A673 (cell line): Measurements from ENCODE around the gene GOLGA7B. TPM values are rescaled to one million over a fixed set of nuclear protein-coding genes. Genes with fewer than 3 reads are reported as not detected.

Source experiments
- BruUV-seq: library from RNA; stranded (reverse); fragments of 400-500 nt; replicated peaks from 2 replicates; lab custom pipeline; 2021; lab: Mats Ljungman, UMichigan
- CTCF ChIA-PET: fragments of 300-600 bp; sonication (Branson Sonifier 250); formaldehyde crosslinking; loops from one replicate; lab custom pipeline; 2022; ENCODE audit warnings: antibody characterized with exemption; lab: Charles Lee
- POLR2A ChIA-PET: fragments of 300-600 bp; sonication (Branson Sonifier 250); formaldehyde crosslinking; loops from one replicate; lab custom pipeline; 2022; ENCODE audit warnings: antibody characterized with exemption; ENCODE audit not compliant: low non-redundant PET; lab: Charles Lee
- DNase-seq: peaks from one replicate; pipeline ENCODE4 v3.0.0-alpha.2; 2015; ENCODE audit warnings: low spot score
- H3K27ac ChIP-seq: fragments of 200-600 bp; sonication (generic); 2 replicates; pipeline ENCODE4 v1.5.1; 2016; ENCODE audit warnings: mixed run types, low read depth, mild to moderate bottlenecking, mixed read lengths, antibody characterized with exemption, low read length; ENCODE audit not compliant: poor library complexity, severe bottlenecking
- H3K27me3 ChIP-seq: fragments of 200-600 bp; sonication (generic); replicated peaks from 2 replicates; pipeline ENCODE4 v1.6.1; 2017; ENCODE audit warnings: mixed run types, low read depth, mild to moderate bottlenecking, mixed read lengths, antibody characterized with exemption, low read length; ENCODE audit not compliant: insufficient read depth, poor library complexity
- H3K36me3 ChIP-seq: fragments of 200-600 bp; sonication (generic); 2 replicates; pipeline ENCODE4 v1.6.1; 2016; ENCODE audit warnings: mixed run types, mild to moderate bottlenecking, mixed read lengths, antibody characterized with exemption, low read length; ENCODE audit not compliant: insufficient read depth, poor library complexity, severe bottlenecking
- H3K4me1 ChIP-seq: fragments of 200-600 bp; sonication (generic); 2 replicates; pipeline ENCODE4 v1.6.1; 2017; ENCODE audit warnings: mixed run types, mild to moderate bottlenecking, mixed read lengths, antibody characterized with exemption, low read length; ENCODE audit not compliant: insufficient read depth, poor library complexity, severe bottlenecking
- H3K4me3 ChIP-seq: fragments of 200-600 bp; sonication (generic); 2 replicates; pipeline ENCODE4 v1.5.1; 2016; ENCODE audit warnings: low read depth, mixed run types, mild to moderate bottlenecking, mixed read lengths, low read length; ENCODE audit not compliant: poor library complexity, severe bottlenecking
- H3K9me3 ChIP-seq: fragments of 200-600 bp; sonication (generic); 2 replicates; pipeline ENCODE4 v1.6.1; 2016; ENCODE audit warnings: mixed run types, low read depth, mild to moderate bottlenecking, mixed read lengths, antibody characterized with exemption, low read length; ENCODE audit not compliant: poor library complexity, severe bottlenecking
- CTCF ChIP-seq: fragments of 300-800, 200-600 bp; sonication (generic); conservative IDR thresholded peaks from 2 replicates; pipeline ENCODE4 v1.5.1; 2017; ENCODE audit warnings: low read depth, mild to moderate bottlenecking, antibody characterized with exemption, low read length, moderate library complexity, mixed read lengths
- EZH2 ChIP-seq: fragments of 200-600 bp; sonication (generic); IDR thresholded peaks from 2 replicates; pipeline ENCODE4 v1.6.1; 2017; ENCODE audit warnings: borderline replicate concordance, low read depth, mild to moderate bottlenecking, mixed read lengths, antibody characterized with exemption, low read length; ENCODE audit not compliant: poor library complexity, severe bottlenecking
- intact Hi-C: fragments of 100-400 bp; cut with micrococcal nuclease; formaldehyde crosslinking; loops from one replicate; pipeline ENCODE4 v1.10.0; 2022; ENCODE audit not compliant: unreplicated experiment
- total RNA-seq: library from RNA; stranded (reverse); gene quantifications from 2 replicates; pipeline ENCODE4 v1.2.3, GENCODE V29; 2021

GOLGA7B gene
- total RNA-seq, 1 experiment from 2014 or later = 0.64 TPM

- CTCF ChIA-PET = interaction anchor here (2.6 kb wide), 1 partner anchor 125 kb away, joined by 32 read pairs; no protein-coding TSS in a partner anchor
- Histone ChIP-seq H3K9me3 (no peaks in the 10 kb centered on the region), H3K4me3 (no peak overlapping the region), H3K27ac (no peak overlapping the region), H3K4me1 (no peaks in the 10 kb centered on the region), H3K36me3 (no peaks in the 10 kb centered on the region), H3K27me3 (peaks cover 68% of the 10 kb centered on the region)
- intact Hi-C loops = no loop called here
- no TSS peak for BruUV-seq
- POLR2A ChIA-PET = no interaction called here
- no peak for DNase-seq
- TF ChIP-seq CTCF (no peak), EZH2 (no peak)
These were observed 66.9 kb downstream of the GOLGA7B start for GRCh38 chr10:97916586-97916985.

- no peaks in the 10 kb centered on the region for H3K36me3 ChIP-seq
- no peaks in the 10 kb centered on the region for H3K9me3 ChIP-seq
- ChIA-PET CTCF (interaction anchor here (0.9 kb wide), 1 partner anchor 127 kb away, joined by 3 read pairs; no protein-coding TSS in a partner anchor), POLR2A (no interaction called here)
- TF ChIP-seq CTCF = no peak
- TF ChIP-seq EZH2 = no peak
- intact Hi-C loops = no loop called here
- H3K27ac ChIP-seq = no peak overlapping the region
- peaks cover 61% of the 10 kb centered on the region for H3K27me3 ChIP-seq
- no peak for DNase-seq
- H3K4me1 ChIP-seq = no peaks in the 10 kb centered on the region
- no TSS peak for BruUV-seq
- no peak overlapping the region for H3K4me3 ChIP-seq
These were observed 69.4 kb downstream of the GOLGA7B start for GRCh38 chr10:97919012-97919411.

GRCh38 chr10:97920865-97921264 lies 71.2 kb downstream of the GOLGA7B start:
- H3K4me3 ChIP-seq = no peak overlapping the region
- no peaks in the 10 kb centered on the region for H3K9me3 ChIP-seq
- intact Hi-C loops = no loop called here
- BruUV-seq = no TSS peak
- no peaks in the 10 kb centered on the region for H3K36me3 ChIP-seq
- peaks cover 59% of the 10 kb centered on the region for H3K27me3 ChIP-seq
- POLR2A ChIA-PET = no interaction called here
- H3K4me1 ChIP-seq = no peaks in the 10 kb centered on the region
- TF ChIP-seq CTCF (no peak), EZH2 (no peak)
- no peak overlapping the region for H3K27ac ChIP-seq
- no peak for DNase-seq
- CTCF ChIA-PET = no interaction called here

Other genes starting within 250 kb of the GOLGA7B start
- 8.4 and 13.4 TPM in 2 replicates for gene MORN4, start 216.3 kb upstream of the GOLGA7B start, total RNA-seq
- gene PI4K2A, start 209.2 kb upstream of the GOLGA7B start, total RNA-seq = 21.3 and 23.6 TPM in 2 replicates
- 2.4 and 2.6 TPM in 2 replicates for gene AVPI1, start 162.6 kb upstream of the GOLGA7B start, total RNA-seq
- 26.6 and 30.1 TPM in 2 replicates for gene MARVELD1, start 136.1 kb upstream of the GOLGA7B start, total RNA-seq
- gene ZFYVE27, start 112.7 kb upstream of the GOLGA7B start, total RNA-seq = 26.8 and 31.7 TPM in 2 replicates
- not detected in 2 replicates for gene SFRP5, start 77.8 kb upstream of the GOLGA7B start, total RNA-seq
- not detected in 2 replicates for gene CRTAC1, start 180.8 kb downstream of the GOLGA7B start, total RNA-seq